Inferior parietal cortex (tissue), 1 donor: ENCODE measurements around the gene ZNF286A.
"Not testable (repeated sequence)": the region's sequence is repeated elsewhere in the genome, so short reads cannot be mapped to it uniquely, and the experiment has no call there.

Experiments
- DNase-seq: peaks from one replicate; pipeline ENCODE4 v3.0.0-alpha.2; 2016; ENCODE audit errors: extremely low spot score

ZNF286A gene

DNA sequence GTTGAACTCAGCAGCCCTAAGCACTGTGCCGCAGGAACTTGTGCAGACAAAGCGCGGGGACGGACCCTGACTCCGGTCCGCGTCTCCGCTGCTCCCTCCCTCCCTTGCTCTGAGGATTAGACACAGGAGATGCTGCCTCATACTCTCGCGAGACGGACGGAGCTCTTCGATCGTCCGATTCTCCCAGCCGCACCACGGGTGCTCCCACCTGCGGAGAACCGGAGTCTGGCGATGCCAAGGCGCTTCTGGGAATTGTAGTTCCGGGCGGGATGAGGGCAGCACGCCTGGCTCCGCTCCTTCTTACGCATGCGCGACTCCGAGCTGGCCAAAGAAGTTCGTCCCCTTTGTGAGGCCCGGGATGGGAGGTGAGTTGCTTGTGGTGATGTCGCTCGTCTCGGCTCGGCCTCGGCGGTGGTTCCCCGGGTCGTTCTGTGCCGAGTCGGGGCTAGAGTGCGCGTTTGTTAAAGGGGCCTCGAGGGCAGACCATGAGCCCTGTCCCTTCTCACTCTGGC is at the start of gene ZNF286A:
Gene ZNF286A (plus strand): TSS at position 340 of the 512 bp plus-strand sequence. CDS start 578 bp downstream, outside the sequence.
- peak; percentile 97 for DNase-seq

DNA sequence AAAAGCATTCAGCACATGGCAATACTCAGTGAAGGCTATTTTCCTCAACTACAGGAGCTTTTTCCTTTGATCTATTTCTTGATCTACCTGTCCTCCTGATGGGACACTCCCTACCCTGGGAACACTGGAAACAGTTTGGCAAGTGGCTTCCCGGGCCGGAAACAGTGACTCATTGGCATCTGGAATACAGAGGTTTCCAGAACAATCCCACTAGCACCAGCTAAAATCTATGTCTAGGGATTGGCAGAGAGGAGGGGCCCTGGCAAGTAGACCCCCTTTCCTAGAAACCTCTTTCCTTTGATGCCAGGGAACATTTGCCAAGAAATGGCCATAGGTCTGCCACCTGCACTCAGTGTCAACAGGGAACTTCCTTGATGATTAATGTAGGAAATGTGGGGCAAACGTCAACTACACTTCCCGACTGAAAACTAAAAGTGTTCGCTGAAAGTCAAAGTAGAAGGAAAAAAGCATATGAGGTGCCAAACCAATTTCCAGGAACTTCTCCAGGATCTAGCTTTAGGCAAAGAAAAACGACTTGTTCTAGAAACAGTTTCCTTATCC is 49.6 kb upstream of the ZNF286A start:
- no peak for DNase-seq

DNA sequence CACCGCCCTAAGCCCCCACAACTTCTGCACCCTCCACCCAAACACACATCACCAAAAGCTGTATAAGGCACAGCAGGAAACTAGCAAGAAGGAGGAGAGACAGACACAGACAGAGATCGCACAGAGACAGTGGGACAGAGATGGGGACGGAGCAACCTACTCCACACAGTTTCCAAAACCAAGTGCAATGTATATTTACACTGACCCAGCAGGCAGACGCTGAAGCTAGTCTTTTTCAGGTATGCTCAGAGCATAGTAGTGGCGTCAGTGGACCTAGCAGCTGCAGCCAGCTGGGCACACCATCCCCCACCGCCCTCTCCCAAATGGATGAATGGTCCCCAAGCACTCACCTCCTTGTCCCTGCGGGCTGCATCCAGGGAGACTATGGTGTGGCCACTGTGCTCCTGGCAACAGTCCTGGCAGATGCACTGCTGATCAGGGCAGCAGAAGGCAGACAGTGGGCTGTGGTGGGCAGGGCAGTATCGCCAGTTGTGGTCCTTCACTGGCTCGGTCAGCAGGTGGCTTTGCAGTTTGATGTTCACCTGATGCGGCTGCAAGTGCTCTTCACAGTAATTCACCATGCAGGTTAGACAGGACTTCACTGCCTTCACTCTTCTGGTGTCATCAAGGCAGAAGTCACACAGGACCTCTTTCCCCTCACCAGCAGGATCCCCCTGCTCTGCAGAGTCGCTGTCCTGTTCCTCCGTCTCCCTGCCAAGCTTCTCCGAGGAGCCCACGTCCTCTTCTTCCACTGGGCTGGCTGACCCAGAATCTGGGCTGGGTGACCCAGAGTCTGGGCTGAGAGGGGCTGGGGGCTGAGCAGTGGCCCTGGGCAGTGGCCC is 48.6 kb upstream of the ZNF286A start:
- no peak for DNase-seq

DNA sequence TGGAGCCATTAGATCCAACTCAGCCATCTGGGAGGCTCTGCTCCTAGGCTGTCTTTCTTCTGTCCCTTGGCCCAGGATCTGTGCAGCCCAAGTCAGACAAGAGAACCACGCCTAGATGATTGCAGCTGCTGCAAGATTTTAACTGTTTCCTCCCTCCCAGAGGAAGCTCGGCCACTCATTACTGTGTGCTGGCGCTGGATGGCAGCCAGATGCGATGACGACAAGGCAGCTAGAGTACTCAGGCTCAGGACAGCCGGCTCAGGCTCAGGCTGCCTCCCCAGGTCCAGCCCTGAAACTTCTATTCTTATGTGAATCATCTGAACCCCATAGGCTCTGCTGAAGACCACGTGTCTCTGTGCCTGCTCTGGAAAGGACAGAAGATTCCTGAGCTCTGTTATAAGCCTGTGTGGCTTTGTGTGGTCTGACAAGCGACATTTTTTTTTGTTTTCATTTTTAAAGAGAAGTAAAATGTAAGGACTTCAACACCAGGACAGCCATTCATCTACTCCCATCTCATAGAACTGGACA is 47.9 kb upstream of the ZNF286A start:
- DNase-seq, result peak; percentile 77

DNA sequence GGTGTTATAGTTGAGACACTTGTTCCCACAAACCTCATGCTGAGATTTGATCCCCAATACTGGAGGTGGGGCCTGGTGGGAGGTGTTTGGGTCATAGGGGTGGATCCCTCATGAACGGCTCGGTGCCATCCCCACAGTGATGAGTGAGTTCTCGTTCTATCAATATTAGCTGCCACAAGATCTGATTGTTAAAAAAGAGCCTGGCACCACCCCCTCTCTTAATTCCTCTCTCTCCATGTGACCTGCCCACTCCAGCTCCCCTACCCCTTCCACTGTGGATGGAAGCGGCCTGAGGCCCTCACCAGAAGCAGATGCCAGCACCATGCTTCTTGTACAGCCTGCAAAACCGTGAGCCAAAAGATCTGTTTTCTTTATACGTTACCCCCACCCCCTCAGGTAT is 46.6 kb upstream of the ZNF286A start:
- DNase-seq, result no peak

DNA sequence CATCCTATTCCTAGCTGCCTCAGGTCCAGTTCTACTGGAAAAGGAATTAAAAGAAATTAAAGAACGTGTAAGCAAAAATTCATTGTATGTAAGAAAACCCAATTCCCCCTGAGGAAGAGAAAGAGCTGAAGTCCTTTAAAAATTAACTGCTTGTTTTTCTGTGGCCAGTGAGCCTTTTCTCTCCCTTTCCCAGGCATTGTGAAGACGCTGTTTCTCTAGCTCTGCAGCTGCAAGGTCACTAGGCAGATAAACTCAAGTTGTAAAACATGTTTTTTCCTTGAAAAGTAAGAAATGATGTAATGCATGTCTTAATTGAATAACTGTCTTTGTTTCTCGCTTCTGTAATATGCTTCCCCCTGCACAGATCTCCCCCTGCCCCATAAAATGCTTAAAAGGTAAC is 45.2 kb upstream of the ZNF286A start:
- DNase-seq, result not testable (repeated sequence)

DNA sequence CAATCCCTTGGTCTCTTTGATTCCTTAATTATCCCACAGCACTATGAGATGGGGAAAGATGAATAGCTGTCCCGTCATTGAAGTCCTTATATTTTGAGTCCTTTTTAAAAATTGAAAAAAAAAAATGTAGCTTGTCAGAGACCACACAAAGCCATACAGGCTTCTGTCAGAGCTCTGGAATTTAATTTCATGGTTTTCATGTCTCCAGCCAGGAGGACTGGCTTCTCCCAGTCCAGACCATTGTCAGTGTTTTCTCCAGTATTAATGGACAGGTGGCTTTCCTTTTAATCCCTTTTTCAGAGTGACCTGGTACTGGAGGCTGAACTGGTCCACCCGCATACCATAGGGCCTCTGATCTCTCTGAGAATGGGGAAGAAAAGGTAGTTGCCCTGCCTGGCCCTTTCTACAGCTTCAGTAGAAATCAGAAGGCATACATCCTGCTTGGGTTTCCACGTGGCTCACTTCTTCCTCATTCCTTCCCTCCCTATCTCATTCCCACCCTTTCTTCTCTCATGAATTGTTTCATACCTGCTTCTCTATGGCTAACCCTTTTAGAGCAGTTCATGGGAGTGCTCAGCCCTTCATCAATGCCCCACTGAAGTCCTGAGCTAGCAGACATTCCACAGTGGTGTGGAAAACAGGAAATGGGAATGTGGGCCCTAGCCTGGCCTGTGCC is 44.5 kb upstream of the ZNF286A start:
- DNase-seq, result no peak

DNA sequence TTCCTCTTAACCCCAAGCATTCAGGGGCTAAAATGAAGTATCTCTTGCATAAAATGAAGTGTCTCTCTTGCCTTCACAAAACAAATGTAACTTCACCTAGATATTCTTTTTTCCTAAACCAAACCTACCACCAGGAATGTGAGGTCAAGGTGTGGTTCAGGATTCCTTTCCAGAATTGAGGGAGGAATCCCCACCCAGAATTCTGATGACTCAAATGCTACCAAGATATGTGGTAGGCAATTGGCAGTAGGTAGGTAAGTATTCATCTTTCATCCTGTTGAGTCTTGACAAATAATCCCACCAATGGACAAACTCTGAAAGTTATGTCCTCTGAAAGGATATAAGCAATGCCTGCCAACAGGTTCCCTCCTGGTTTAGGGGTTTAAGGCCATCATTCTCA is 41.7 kb upstream of the ZNF286A start:
- DNase-seq, result no peak

DNA sequence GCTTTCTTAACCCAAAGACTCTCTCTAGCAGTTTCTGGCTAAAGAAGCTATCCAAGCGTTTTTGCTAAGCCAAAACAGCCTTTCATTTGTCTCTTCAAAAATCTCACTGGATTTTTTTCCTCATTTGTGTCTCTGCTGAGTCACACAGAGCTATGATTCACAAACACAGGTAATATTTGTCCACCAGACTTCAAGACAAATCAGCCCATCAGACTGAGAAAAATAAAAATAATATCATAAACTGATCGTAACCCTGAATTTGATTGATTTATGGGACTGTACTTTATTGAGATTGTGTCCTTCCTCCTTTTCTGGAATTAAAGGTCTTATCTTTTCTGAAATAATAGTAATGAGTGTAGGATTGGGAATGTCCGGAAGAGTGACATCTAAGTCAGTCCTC is 41.3 kb upstream of the ZNF286A start:
- no peak for DNase-seq

DNA sequence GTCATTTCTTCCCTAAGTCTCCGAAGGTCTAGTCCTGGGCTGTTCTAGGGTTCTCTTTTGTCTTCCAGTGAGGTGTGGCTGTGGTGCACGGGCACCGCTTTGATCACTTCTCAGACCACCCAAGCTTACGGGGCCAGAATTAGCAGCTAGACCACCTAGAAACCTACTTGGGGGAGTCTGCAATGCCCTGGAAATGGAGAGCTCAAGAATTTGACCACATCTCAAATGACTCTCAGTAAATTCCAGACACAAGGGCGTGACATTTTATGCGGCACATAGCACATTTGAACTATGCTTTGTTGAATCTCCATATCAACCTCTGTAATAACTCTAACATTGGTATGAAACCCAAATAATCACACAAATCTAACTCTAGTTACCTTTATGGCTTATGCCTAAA is 40.3 kb upstream of the ZNF286A start:
- DNase-seq, result no peak

DNA sequence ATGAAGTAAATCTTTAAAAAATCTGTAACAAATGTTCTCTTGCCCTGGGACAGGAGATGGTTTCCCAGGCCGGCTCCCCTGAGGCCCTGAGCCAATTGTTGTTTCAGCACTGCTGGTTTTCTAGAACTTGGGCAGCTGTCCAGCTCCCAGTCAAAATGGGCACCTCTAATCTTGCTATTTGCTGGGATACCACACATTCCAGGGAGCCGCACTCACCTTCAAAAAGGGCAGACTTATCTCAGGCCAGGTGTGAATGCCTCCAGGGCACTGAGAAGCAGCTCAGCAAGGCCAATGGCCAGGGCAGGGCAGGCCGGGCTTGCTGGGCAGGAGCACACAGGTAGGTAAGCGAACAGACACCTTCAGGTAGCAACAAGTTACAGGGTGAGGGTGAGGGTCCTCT is 39.9 kb upstream of the ZNF286A start:
- DNase-seq, result no peak

DNA sequence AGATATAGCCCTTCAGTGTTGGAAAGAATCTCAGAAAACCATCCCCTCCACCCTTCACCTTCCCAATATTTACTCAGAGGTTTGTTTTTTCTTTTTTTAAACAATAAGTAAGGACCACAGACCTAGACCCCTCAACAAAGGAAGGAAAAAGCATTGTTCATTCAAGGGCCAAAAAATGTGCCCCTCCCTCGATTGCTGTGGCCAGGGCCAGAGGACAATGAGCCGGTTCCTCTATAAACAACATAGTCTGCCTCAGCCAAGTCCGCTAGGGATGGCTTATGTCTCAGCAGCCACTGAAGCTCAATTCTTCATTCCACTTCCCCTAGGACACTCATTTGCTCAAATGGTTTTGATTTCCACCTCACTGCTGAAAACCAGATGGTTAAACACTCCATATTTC is 39.5 kb upstream of the ZNF286A start:
- DNase-seq, result no peak

DNA sequence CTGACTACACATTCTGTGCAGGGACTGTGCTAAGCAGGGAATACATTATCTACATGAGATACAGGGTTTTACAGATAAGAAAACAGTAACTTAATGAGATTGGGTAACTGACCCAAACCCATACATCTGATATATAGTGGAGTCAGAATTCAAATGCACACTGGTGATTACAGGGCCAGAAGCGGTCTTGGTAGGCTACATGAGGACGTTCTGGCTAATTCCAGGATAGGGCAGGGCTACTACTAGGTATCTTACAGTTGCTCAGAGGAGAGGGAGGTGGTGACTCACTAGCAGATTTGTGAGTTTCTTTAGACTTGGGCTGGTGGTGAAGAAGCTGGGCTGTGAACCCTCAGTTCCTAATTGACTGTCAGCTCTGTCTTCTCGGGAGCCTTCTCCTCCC is 36.9 kb upstream of the ZNF286A start:
- no peak for DNase-seq

DNA sequence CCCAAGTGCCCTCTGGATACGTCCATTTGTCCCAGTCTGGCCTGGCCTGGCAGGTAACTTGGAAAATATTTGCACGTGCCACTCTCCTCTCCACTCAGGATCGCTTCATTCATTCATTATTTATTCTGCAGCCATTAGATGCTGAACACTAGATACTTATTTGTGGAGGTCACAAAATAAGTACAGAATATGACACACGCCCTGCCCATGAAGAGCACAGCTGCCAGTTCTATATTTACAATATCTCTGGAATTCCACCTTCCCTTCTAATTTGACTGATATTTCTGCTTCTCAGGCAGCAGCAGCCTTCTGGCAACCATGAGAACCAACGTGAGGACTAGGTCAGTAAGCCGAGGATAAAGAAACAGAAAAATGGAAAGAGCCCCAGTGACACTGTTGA is 36.4 kb upstream of the ZNF286A start:
- no peak for DNase-seq

DNA sequence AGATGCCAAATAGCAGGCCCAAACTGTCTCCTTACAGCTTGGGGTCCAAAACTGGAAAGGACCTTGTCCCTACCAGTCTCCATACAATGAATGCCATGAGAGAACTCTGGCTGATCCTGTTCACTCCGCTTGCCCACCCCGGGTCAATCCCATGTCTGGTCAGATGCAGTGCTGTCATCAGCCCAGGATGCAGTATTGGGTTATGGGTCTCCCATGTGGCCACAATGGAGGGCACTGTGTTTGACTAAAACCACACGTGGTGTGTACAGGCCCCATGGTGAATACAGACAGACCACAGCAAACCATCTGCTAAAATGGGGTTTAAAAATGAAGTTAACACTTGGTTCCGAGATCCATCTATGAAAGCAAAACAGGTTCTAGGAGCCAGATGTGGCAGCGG is 35.9 kb upstream of the ZNF286A start:
- no peak for DNase-seq

DNA sequence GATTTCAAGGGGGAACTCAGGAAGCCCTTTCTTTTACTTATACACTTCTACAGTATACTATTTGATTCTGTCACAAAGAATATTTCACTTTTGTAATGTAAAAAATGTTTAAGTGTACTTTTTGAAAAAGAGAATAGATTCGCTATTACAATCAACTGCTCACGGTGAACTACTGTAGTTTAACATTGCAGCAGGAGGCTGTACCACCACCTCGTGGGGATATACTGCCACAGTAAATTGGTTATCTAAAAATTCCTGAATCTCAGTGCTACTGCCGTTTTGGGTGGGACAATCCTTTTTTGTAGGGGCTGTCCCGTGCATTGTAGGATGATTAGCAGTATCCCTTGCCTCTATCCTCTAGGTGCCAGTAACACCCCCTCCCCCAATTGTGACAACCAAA is 30.0 kb upstream of the ZNF286A start:
- not testable (repeated sequence) for DNase-seq

DNA sequence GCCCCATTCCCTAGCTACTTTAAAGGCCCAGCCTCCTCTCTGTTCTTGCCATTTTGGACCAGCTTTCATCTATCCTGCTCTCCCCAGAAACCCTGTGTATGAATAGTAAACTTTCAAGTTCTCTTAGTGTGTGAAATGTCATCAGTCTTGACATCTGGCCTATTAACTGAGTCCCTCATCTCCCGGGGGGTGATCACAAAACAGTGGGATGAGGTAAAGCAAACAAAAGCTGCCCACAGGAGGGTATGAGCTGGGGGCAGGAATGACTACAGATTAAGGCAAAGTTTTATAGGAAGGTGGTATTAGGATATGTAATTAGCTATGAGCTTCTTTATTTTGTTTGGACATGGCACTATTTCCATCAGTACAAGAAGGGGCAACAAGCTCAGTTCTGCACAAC is 24.9 kb upstream of the ZNF286A start:
- not testable (repeated sequence) for DNase-seq

DNA sequence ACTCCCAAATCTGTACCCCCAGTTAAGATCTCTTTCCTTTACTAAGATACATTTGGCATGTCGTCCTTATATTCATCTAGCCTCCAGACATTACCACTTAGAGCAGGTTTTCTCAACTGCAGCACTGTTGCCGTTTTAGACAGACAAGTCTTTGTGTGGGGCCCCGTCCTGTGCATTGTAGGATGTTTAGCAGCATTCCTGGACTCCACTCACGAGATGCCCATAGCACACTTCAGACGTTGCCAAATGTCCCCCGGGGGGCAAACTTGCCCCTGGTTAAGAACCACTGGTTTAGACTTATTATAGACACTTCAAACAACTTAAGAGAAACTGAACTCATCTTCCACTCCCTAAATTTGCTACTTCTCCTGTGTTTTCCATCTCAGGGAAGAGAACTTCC is 23.6 kb upstream of the ZNF286A start:
- DNase-seq, result not testable (repeated sequence)

DNA sequence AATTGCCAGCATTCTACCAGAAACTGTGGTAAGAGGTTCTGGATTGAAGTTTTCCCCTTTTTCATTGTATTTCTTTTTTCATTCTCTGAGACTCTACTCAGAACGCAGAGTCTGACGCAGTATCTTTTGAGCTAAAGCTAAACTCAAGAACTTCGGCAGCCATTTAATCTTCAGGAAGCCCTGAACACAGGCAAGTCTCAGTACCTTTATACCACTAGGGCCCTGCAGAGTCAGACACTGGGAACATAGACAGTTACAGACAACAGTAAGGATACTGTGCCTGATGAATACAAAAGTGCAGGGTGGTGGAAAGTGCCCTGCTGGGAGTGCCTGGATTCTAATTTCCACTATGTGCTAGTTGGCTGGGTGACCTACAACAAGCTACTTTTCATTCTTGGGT is 16.4 kb upstream of the ZNF286A start:
- not testable (repeated sequence) for DNase-seq

DNA sequence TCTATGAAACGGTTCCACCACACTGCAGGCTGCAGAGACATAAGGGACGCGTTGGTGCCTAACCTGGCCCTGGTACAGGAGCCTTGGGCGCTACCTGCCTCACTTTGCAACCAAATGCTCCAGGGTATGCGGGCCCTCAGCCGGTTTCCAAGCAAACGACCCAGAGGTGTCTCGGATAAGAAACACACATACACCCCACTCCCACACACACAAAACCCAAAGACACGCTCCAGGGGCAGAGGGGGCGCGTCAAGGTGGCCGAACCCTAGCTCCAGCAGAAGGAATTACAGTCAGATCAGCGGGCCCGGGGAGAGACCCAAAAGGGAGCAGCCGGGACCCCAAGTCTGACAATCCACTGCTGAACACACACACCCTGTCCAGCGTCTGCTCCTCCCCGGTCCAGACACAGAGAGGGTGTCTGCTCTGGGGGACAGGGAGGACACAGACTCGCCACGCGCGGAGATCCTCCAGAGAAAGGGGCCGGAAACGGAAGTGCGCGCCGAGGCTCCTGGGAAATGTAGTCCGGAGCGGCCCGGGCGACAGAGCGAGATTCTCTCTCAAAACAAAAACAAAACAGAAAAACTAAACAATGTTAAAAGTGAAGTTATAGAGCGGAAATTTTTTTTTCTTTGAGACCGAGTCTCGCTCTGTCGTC is 15.6 kb upstream of the ZNF286A start, which contains the start of gene TRIM16:
Gene TRIM16 (minus strand): TSS at position 488 of the 655 bp plus-strand sequence. CDS start 32,702 bp downstream, outside the sequence.
- peak; percentile 87 for DNase-seq

DNA sequence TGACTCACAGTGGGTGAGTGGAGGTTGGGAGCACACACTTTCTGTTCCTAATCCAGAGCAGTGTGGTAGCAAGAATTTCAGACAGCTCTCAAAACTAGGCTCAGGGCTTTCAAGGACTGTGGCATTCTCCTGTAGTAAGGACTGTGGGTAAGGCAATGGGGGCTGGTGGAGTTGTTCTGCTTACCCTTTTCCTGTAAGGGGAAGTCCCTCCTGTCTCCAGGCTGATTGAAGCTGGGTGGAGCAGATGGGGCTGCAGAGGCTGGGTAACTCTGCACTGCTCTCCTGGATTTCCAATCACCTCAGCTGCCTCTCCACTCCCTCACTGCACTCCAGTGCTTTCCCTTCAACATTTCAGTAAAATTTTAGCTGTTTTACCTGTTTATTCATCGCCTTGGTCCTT is 12.1 kb upstream of the ZNF286A start:
- not testable (repeated sequence) for DNase-seq

DNA sequence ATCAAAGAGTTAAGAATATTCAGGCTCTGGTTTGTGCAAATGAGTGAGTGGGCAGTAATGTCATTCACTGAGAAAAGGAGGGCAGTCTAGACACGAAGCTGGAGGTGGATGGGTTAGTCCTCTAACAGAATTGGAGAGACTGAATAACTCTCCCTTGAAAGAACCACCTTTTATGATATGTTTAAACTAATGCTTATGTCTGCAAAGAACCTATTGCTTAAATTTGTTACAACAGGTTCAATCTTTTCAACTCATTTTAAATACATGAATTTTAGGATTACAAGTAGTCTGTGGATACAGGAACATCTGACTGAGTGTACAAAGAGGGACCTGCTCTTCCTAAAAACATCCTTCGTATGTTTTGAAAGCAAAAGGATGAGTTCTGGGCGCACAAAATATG is 585 bp upstream of the ZNF286A start:
- DNase-seq, result peak; percentile 7
